GM18520 (cell line): Measurements from ENCODE around the gene DENND1B.

Experiments used
- ATAC-seq: cut with Tn5 transposase; IDR thresholded peaks from one replicate; pipeline ENCODE4 v1.9.1; 2021; ENCODE audit not compliant: unreplicated experiment

DENND1B gene

DNA sequence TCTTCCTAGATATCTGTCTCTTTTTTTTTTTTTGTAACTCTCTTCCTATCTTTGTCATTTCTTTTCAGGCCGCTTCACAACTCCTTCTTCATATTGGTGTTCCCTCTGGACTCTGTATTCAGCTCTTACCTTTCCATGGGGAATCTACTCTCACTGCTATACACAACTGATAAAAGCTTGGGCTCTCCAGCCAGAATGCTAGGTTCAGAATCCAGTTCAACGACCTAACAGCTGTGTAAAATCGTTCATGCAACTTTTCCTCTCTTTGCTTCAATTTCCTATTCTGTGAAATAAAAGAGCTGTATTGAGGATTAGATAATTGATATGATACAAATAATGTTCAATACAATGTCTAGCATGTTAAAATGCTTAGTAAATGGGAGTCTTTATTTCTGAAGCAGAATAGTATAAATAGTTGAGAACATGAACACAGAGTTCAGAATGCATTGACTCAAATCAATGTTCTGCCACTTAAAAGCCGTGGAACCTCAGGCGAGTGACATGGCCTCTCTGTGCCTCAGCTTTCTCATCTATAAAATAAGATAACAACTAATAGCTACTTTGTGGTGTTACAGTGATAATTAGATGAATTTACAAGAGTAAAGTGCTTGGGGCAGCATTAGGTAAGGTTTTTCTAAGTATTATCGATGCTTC lies 88.5 kb downstream of the DENND1B start:
- no peak for ATAC-seq

DNA sequence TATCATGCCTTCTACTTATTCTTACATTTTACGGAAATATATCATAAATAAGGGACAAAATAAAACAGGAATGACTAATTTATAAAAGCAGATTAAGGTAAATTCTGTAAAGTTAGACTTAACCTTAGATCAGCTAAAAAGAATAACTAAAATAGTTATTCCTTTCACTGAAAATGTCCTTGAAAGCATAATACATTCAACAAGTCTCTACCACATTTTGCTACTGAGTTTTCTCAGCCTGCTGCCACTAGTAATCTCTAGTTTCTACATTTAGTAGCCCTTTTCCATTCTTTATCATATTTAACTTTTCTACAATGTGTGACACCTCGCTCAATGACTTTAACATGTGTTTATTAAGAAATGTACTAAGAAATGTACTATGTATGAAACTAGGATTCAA lies 89.0 kb downstream of the DENND1B start:
- no peak for ATAC-seq

DNA sequence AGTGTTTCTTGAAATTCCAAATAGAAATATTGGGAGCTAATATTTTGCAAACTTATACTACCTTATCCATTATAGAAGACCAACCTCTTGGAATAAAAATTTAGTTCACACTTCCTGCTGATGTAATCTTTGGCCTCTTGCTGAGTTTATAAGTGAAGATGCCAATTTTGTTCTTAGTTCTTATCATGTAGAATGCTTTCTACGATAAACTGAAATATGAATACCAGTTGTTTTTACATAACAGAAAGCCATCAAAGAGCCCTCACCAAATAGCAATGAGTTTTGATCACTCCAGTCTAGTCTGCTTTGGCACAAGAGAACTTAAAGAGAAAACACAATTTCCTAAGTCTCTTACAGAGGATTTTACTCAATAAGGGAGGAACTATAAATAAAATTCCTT lies 89.5 kb downstream of the DENND1B start:
- no peak for ATAC-seq

DNA sequence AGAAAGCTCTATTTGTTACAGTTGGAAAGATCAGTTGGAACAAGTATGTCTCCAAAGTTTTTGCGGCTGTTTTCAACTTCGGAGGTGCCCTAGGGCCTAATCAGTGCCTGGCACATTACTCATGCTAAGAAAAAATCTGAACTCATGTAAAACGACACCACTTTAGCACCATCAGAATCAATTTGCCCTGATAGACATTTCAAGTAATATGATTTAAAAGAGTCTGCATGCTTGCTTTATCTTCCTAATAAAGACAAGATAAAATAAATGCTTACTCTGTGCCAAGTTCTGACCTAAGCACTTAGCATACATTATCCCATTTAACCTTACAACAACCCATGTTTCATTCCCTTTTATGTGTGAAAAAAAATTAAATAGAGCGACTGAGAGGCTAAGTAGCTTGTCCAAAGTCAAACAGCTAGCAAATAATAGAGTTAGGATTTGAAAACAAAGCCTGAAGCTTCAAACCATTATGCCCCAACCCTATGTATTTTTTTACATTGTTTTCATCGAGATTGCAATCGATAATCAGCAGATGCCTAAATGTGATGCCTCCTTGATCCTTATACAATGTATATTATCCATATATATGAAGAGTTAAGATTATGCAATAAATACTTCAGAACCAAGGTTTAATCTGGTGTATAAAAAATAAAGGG lies 91.3 kb downstream of the DENND1B start:
- ATAC-seq, result no peak

DNA sequence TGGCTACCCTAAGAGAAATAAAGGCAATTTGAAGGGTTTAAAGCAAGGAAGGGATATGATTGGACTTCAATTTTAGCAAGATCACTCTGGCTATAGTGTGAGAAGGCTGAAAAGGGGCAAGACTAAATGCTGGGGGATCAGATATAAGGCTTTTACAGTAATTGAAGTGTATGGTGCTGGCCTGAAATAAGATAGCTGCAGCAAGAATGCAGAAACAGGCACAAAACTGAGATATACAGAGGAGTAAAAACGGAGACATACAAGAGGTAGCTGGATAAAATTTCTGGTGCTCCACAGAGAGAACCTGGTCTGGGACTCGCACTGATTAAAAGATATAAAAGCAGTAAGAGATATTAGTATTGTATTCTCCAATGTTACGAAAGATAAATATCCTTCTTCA lies 92.0 kb downstream of the DENND1B start:
- no peak for ATAC-seq

DNA sequence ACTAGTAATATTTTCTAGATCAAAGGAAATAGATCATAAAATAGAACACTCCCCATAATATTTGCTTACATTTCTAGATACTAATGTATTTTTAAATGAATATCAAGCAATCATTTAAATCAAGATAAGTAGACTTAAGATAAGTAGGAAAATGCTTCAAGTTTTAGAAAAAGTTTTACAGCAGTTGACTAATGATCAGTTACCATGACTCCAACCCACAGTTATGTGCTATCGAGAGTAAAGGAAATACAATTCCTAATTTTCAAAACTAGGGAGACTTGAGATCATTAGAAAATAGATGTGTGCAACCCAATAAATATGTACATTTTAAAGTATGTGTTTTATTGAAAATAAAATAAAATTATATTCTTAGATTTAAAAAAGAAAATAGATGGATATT lies 95.0 kb downstream of the DENND1B start:
- ATAC-seq, result no peak

DNA sequence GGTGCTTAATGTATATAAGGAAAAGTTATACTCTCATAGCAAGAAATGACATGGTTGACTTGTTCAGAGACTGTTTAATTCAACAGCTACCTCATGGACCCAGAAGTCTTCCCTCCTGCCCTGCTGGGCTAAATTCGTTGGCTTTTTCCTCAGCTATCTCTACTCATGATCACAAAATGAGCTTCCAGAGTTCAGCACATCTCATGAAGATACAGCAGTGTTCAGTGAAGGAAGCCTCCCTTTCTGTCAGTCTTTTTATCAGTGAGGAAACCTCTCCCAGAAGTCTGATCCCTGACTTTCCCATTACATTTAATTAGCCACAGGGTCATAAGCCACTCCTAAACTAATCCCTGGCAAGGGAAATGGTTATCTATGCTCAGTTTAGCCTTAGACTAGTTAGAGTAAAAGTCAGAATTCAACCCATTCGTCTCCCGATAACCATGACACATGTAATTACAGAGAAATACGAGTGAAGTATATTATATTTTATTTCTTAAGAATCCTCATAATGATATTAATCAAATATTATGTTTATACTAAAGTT lies 97.5 kb downstream of the DENND1B start:
- ATAC-seq, result no peak

DNA sequence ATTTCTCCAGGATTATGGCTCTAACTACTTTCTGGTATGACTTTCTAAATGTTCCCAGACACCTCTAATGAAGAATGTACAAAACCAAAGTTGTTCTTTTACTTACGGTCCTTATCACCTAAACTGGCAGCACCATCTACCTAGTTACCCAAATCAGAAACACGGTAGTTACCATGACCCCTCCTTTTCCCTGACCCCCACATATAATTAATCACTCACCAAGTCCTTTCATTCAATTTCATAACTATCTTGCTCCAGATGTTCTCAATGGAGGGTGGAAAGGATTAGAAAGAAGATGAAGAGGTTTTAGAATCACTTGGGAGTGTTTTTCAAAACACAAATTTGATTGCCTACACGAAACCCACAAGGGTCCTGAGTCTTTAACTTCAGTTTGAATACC lies 98.0 kb downstream of the DENND1B start:
- no peak for ATAC-seq

DNA sequence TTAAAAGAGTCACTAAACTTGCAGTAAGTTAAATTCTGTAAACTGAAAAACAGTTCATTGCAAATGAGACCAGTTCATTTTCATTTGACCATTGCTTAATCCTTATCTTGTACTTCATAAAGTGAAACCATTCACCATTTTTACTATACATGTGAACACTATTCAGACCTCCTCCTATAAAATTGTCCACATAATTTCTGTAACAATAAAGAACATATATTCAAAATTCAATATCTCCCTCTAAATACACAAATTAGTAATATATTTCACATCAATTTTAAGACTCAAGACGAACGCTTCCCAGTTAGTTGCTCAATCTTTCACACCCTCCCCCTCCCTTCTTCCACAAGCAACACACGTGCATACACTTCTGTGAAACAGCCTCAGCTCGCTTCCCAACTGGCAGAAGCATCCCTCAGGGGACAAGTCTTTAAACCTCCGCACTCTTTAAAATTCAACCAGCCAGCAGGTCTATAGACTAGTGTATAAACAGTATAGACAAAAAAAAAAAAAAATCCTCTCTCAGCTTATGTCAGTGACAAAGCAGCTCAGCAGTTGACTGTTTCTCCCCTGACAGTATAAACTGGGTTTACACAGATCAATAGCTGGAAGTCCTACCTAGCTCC lies 99.6 kb downstream of the DENND1B start:
- no peak for ATAC-seq

DNA sequence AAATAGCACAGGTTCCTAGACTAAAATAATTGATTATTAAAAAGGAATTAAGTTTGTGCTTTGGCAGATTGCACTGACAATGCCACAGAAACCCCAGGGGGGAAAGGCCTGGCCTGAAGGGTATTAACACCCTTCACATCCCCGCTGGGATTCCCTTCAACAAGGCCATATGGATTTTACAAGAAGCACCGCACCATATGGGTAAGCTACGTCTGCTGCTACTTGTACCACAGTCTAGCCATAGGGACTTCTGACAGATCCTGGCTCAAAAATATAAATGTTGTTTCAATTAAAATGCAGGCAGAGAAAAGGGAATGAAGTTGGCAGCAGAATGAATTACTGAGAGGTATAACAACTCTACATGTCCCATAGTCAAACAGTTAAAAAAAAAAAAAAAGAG lies 101.0 kb downstream of the DENND1B start:
- ATAC-seq, result no peak

DNA sequence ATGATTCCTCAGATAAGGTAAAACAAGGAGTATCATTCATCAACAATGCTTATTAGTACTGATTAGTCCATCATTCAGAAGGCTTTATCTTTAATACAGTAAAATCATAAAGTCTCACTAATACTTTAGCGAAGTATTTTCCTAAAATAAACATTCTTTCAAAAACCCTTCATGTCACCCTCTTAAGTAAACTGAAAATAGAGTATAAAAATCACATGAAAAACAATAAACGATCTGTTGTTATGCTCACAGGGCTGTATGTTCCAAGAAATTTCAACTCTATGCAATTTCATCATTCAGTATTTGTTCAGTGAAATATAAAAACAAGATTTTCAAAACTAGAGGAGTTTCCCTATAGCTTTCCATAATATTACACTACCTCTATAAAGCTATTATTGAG lies 102.0 kb downstream of the DENND1B start:
- ATAC-seq, result no peak

DNA sequence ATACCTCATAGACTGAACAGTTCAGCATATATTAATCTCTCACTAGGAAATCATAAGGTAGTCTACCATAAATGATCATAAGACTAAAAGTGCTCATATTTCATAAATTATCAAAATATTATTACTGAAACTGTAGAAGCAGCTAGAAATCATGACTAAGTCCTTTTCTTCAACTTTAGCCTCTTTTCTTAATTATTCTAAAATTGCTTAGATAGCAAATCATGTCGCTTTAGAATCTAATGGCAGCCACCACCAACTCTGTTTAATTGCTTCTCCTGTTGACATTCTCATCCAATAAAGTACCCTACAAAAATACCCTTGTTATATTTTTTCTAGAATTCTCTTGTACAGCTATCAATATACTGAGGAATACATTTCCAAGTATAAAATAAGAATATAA lies 102.9 kb downstream of the DENND1B start:
- no peak for ATAC-seq

DNA sequence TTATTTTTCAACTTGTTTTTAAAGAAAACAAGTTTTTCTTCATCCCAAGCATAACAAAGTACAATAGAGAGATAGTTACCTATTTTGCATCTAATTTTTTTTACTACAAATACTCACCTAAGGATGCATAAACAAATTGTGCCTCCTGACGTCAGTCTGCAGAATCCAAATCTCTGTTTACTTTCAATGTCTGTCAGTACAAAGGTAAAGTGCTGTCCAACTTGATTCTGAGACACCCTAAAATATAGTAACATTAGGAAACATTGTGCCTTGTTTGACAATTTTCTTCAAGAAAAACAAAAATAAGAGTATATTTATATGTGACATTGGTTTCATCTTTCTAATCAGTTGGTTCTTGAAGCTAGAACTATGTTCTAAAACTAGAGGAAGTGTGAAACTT lies 103.4 kb downstream of the DENND1B start:
- ATAC-seq, result no peak

DNA sequence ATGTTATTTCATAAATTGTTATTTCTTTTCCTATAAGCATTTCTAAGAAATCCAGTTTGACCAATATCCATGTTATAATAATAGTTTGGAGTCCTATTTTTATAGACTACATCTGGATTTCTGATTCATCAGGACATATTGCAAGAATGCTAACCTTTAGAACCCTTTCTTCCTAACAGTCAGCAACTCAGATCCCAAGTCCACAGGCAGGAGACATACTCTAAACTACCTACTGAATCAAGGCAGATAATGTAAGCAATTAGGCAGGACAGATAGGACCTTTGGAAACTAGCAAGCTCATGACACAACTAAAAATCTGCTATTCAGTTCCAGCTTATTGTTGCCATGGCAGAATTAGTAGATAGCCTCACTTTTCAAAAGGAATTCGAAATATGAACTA lies 104.1 kb downstream of the DENND1B start:
- ATAC-seq, result no peak

DNA sequence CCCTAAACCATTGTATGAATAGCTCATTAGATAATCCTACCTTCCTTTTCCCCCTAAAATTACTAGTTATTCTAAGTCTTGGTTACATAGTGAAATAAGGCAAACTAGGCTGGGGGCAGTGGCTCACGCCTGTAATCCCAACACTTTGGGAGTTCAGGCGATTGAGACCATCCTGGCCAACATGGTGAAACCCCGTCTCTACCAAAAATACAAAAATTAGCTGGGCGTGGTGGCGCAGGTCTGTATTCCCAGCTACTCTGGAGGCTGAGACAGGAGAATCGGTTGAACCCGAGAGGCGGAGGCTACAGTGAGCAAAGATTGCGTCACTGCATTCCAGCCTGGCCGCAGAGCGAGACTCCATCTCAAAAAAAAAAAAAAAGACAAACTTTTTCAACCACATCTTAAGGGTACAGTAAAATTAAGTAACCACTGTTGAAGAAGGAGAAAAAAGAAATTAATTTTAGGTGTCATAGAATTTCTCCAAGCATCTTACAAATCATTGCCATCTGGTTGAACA lies 108.5 kb downstream of the DENND1B start:
- ATAC-seq, result no peak

DNA sequence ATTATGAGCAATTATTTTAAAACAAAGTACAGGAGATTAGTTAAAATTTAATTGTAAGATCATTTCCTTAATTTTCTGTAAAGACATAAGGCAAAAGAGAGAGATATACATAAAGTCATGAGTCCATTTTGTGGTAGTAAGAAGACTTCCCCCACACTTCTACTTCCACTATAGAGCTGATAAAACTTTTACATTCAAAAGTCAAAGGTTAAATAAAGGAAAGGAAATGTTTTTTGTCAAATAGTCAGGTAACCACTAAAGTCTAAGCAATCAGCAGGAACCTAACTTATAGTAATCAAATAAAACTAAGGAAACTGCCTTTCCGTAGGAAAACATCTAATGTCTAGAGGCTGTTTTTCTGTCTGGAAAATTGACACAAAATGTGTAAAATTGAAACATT lies 110.9 kb downstream of the DENND1B start:
- ATAC-seq, result no peak

DNA sequence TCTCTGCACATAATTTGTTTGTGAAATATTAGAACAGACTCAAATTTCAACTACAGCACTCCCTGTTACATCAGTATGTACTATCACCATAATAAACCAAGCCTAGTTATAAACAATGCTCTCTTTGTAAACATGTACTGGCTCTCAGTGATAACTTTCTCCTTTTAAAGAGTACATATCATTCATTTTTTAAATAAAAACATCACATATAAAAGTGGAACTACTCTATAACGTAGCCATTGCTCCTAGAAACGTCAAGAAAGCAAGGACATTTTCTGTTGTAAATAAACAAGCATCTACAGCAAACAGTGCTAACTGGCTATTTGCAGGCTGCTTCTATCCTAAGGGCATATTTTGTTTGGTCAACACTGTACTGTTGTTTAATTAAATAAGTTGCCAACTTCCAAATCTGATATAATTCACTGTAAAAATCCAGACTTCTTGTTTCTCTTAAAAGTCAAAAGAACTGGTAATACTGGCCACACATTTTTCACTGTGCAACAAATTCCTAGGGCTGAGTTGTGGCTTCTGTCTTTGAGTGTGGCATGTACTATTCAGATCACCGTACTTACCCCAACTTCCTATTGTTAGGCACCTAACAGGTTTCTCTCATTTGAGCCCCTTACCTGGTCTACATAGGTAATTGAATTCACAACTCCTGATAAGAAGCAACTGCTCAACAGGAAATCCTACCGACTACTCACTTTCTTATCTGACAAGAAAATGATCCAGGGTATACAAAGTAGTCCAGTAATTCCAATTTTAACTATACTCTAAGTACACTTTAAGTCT lies 111.9 kb downstream of the DENND1B start:
- ATAC-seq, result no peak

DNA sequence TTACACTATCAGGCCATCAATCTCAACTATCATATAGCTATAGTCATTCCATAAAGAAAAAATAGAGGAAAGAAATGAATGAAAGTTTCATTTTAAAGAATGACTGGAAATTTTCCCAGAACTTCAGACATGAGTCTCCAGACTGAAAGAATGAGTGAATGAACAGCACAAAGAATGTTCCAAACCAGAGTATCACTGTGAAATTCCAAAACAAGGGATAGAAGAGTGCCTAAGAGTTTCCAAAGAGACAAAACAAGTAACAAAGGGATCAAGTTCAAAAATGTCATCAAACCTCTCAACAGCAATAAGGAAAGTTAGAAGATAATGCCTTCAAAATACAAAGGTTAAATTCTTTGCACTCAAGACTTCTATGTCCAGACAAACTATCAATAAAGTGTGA lies 114.9 kb downstream of the DENND1B start:
- no peak for ATAC-seq

DNA sequence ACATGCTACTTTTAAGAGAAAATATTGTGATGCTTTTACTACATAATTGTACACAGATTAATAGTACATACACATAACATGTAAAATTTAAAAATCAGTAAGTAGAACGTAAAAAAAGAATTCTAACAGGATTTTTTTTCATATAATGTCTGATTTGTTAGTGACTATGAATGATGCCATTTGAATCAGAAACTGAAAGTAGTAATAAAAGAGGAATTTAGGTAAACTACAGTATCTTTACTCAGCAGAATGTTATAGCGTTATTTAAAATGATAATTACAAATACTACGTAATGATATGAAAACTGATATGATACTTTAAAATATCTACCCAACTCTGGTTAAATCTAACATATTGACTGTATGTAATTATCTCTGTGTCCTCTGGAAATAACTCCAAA lies 116.1 kb downstream of the DENND1B start:
- ATAC-seq, result no peak

DNA sequence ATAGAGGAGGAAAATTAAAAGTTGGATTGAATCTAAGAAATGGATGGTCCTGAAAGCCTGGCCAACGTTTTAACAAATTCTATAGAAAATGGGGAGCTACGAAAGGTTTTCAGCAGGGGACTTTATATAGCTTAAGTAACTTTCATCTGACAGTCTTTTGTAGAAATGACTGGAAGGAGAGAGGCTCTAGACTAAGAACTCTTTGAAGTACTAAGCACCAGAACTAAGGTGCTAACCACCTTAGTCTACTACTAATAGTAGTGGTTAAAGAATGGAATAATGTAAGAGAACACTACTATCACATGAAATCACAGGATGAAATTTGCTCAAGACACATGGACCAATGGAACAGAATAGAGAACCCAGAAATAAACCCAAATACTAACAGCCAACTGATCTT lies 126.1 kb downstream of the DENND1B start:
- no peak for ATAC-seq

DNA sequence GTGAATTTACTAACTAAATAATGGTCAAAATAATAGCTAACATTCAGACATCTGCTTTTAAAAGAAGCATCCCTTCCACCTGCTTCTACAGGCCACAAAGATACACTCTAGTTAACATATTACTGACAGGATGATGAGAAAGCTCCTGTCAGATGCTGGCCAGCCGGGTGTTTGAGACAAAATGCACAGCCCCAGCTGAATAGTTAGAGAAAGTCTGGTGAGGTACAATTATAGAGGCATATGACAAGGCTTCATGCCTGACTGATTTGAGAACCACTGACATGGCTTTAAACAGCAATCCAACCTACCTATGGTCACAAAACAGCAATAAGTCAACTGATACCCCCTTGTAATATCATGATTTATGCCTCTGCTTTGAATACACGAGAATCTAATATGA lies 137.0 kb downstream of the DENND1B start:
- ATAC-seq, result no peak
